HG03064 (cell line): Measurements from ENCODE around the gene TMEM87B.

Experiments
- ATAC-seq: cut with Tn5 transposase; IDR thresholded peaks from one replicate; pipeline ENCODE4 v1.9.1; 2021; ENCODE audit warnings: low read depth; ENCODE audit not compliant: unreplicated experiment

The TMEM87B gene

GRCh38 chr2:112054847-112055729 is at the start of gene TMEM87B:
Gene TMEM87B (plus strand): TSS chr2:112055269. CDS start chr2:112055592, 323 bp downstream.
- ATAC-seq: peak; percentile 65

GRCh38 chr2:112005406-112006075 is 49.5 kb upstream of the TMEM87B start:
- ATAC-seq: no peak

GRCh38 chr2:112006076-112006410 is 49.0 kb upstream of the TMEM87B start:
- no peak for ATAC-seq

GRCh38 chr2:112007493-112007892 is 47.6 kb upstream of the TMEM87B start:
- ATAC-seq: no peak

- ATAC-seq: no peak
Measured at GRCh38 chr2:112008910-112009485, 46.1 kb upstream of the TMEM87B start.

- ATAC-seq: no peak
Measured at GRCh38 chr2:112010751-112011150, 44.3 kb upstream of the TMEM87B start.

- no peak for ATAC-seq
Measured at GRCh38 chr2:112012556-112012955, 42.5 kb upstream of the TMEM87B start.

GRCh38 chr2:112018846-112019245 is 36.2 kb upstream of the TMEM87B start:
- no peak for ATAC-seq

- no peak for ATAC-seq
Measured at GRCh38 chr2:112019569-112019982, 35.5 kb upstream of the TMEM87B start.

GRCh38 chr2:112020561-112020960 is 34.5 kb upstream of the TMEM87B start:
- no peak for ATAC-seq

- ATAC-seq: no peak
Measured at GRCh38 chr2:112021290-112021689, 33.8 kb upstream of the TMEM87B start.

GRCh38 chr2:112021781-112022231 is 33.3 kb upstream of the TMEM87B start:
- no peak for ATAC-seq

- ATAC-seq: no peak
Measured at GRCh38 chr2:112023707-112024106, 31.4 kb upstream of the TMEM87B start.

GRCh38 chr2:112024231-112024630 is 30.8 kb upstream of the TMEM87B start:
- no peak for ATAC-seq

- ATAC-seq: no peak
Measured at GRCh38 chr2:112024896-112025491, 30.1 kb upstream of the TMEM87B start.

GRCh38 chr2:112026509-112026908 is 28.6 kb upstream of the TMEM87B start:
- no peak for ATAC-seq

GRCh38 chr2:112027767-112028166 is 27.3 kb upstream of the TMEM87B start:
- ATAC-seq: no peak

GRCh38 chr2:112029164-112029563 is 25.9 kb upstream of the TMEM87B start:
- ATAC-seq: no peak

- ATAC-seq: no peak
Measured at GRCh38 chr2:112031473-112032223, 23.4 kb upstream of the TMEM87B start.

- ATAC-seq: no peak
Measured at GRCh38 chr2:112032224-112032586, 22.9 kb upstream of the TMEM87B start.
